ENCODE data around the gene CYTIP. TPM values are rescaled to one million over a fixed set of nuclear protein-coding genes. Genes with fewer than 3 reads are reported as not detected.

The CYTIP gene
- total and polyA plus RNA-seq, 7 donors: 0.21 to 2.3 (median 0.48) TPM

GRCh38 chr2:157487747-157488146, 43.9 kb upstream of the CYTIP start:
- Histone ChIP-seq H3K4me3 (no peak overlapping the region), H3K27ac (no peak overlapping the region), H3K4me1 (no peaks in the 10 kb centered on the region), H3K27me3 (ENCODE audit: insufficient read depth in 3 of 3, low read length in 2 of 3) (no peaks in the 10 kb centered on the region), H3K36me3 (ENCODE audit: insufficient read depth in 1 of 2, low read depth in 1 of 2) (no peaks in the 10 kb centered on the region), H3K9me3 (no peaks in the 10 kb centered on the region)
- no peak for TF ChIP-seq CTCF (IDR thresholded peaks at IDR 0.05)
- DNase-seq: no peak
- no peak for ATAC-seq
- 66 to 71% (median 68%) methylated on average over 3 of the region's 3 CpGs for WGBS, 3 donors
- intact Hi-C loops (cut with DNase I): no loop called here

- Histone ChIP-seq H3K36me3 (ENCODE audit: insufficient read depth in 1 of 2, low read depth in 1 of 2) (no peaks in the 10 kb centered on the region), H3K4me1 (no peaks in the 10 kb centered on the region), H3K9me3 (no peaks in the 10 kb centered on the region), H3K4me3 (no peak overlapping the region), H3K27me3 (ENCODE audit: insufficient read depth in 3 of 3, low read length in 2 of 3) (no peaks in the 10 kb centered on the region), H3K27ac (no peak overlapping the region)
- 64 to 78% (median 74%) methylated on average over 1 of the region's 1 CpG for WGBS, 3 donors
- intact Hi-C loops (cut with DNase I): no loop called here
- ATAC-seq: no peak
- no peak for TF ChIP-seq CTCF (IDR thresholded peaks at IDR 0.05)
- DNase-seq: no peak
Measured at GRCh38 chr2:157487271-157487610, 43.4 kb upstream of the CYTIP start.

GRCh38 chr2:157486596-157487270, 42.8 kb upstream of the CYTIP start:
- H3K27me3 ChIP-seq (ENCODE audit: insufficient read depth in 3 of 3, low read length in 2 of 3): no peaks in the 10 kb centered on the region
- 65 to 69% (median 65%) methylated on average over 4 of the region's 4 CpGs for WGBS, 3 donors
- H3K27ac ChIP-seq: no peak overlapping the region
- no peak overlapping the region for H3K4me3 ChIP-seq
- no peak for TF ChIP-seq CTCF (IDR thresholded peaks at IDR 0.05)
- intact Hi-C loops (cut with DNase I): no loop called here
- no peaks in the 10 kb centered on the region for H3K4me1 ChIP-seq
- no peaks in the 10 kb centered on the region for H3K9me3 ChIP-seq
- ATAC-seq: no peak
- H3K36me3 ChIP-seq (ENCODE audit: insufficient read depth in 1 of 2, low read depth in 1 of 2): no peaks in the 10 kb centered on the region
- DNase-seq: no peak

- intact Hi-C loops (cut with DNase I): no loop called here
- WGBS, 3 donors: 66 to 75% (median 69%) methylated on average over 3 of the region's 3 CpGs
- no peak overlapping the region for H3K4me3 ChIP-seq
Measured at GRCh38 chr2:157480182-157480961, 36.5 kb upstream of the CYTIP start.

More at GRCh38 chr2:157480182-157480961, 36.5 kb upstream of the CYTIP start:
- no peaks in the 10 kb centered on the region for H3K36me3 ChIP-seq (ENCODE audit: insufficient read depth in 1 of 2, low read depth in 1 of 2)
- H3K27me3 ChIP-seq (ENCODE audit: insufficient read depth in 3 of 3, low read length in 2 of 3): no peaks in the 10 kb centered on the region
- no peaks in the 10 kb centered on the region for H3K4me1 ChIP-seq
- no peak overlapping the region for H3K27ac ChIP-seq
- TF ChIP-seq CTCF (IDR thresholded peaks at IDR 0.05): no peak
- DNase-seq (peak; percentile 77 to 87), ATAC-seq (peak; percentile 82 to 100 (median 98))
- H3K9me3 ChIP-seq: no peaks in the 10 kb centered on the region
